GM19463 (cell line): ENCODE results near the gene NTHL1.

ENCODE experiments used
- ATAC-seq: cut with Tn5 transposase; IDR thresholded peaks from one replicate; pipeline ENCODE4 v1.9.1; 2021; ENCODE audit warnings: mild to moderate bottlenecking, moderate library complexity; ENCODE audit not compliant: unreplicated experiment

The NTHL1 gene

DNA sequence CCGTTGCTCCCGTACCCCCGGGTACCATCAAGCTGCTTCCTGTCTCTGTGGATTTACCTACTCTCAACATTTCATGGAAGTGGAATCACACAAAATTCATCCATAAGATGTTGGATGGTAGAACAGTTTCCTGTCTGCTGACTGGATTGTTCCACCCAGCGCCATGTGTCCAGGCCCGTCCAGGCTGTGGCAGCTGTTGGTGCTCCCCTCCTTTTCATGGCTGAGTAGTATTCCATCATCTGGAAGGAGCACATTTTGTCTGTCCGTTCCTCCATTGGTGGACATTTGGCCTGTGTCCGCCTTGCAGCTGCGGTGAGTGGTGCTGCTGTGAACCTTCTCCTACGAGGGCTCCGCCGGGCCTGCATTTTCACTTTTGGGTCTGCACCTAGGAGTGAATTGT is 18.5 kb upstream of the NTHL1 start:
- ATAC-seq, result no peak

- no peak for ATAC-seq
Observed at GRCh38 chr16:2064368-2064945, 16.8 kb upstream of the NTHL1 start.

GRCh38 chr16:2063861-2064260 is 16.2 kb upstream of the NTHL1 start:
- no peak for ATAC-seq

DNA sequence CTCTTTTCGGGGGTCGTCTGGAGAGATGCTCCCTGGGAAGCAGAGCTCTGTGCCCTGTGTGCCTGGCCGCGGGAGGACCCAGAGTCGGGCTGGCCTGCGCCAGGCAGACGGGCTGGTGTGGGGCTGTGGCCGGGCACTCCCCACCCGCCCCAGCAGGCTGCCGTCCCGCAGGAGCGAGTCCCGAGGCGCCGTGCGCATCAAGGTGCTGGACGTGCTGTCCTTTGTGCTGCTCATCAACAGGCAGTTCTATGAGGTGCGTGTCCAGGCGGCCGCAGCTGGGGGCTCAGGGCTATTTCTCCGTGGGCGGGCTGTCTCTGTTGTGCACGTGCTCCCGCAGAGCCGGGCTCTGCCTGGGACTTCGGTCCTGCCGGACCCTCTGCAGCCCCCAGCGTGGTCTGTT is 15.2 kb upstream of the NTHL1 start:
- ATAC-seq, result no peak

DNA sequence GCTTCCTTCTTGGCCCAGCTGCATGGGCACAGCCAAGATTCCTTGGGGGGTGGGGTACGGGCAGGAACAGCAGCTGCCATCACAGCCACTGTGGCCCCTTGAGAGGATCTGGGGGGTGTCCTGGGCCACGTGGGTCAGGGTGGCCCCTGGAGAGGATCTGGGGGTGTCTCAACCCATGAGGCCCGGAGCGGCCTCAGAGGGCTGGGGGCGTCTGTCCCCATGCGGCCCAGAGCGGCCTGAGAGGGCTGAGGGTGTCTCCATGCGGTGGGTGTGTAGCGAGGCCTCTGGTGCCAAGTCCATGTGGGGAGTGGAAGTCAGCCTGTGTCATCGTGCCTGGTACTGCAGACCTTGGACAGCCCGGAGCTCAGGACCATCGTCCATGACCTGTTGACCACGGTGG is 13.9 kb upstream of the NTHL1 start:
- ATAC-seq, result no peak

DNA sequence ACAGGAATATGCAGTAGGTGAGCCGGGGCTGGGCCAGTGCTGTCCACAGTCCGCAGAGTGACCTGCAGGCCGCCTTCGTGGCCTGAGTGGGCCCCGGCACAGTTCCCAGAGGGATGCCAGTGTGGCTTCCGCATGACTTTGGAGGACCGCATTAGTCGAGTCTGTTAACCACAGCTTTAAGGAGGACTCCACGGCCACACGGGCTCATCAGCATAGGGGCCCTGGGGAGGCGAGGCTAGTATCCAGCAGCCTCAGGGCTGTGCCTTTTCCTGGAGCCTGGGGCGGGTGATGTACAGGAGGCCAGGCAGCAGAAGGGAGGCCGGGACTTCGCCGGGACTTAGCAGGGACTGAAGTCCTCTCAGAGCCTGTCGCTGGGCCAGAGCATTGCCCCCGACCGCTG is 13.4 kb upstream of the NTHL1 start:
- ATAC-seq, result no peak

DNA sequence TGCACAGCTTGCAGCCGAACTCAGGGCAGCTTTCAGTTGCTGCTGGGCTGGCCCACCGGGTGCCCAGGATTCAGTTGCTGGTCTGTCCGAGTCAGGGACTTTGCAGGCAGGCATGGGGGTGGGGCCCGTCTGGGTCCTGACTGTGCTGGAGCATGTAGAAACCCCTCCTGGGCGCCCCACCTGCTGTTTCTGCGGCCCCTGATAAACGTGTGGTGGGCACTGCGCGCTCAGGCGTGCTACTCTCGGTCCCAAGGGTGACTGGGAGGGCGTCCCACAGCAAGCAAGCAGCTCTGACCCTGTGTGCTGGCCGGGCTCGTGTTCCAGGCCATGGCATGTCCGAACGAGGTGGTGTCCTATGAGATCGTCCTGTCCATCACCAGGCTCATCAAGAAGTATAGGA is 12.7 kb upstream of the NTHL1 start:
- no peak for ATAC-seq

DNA sequence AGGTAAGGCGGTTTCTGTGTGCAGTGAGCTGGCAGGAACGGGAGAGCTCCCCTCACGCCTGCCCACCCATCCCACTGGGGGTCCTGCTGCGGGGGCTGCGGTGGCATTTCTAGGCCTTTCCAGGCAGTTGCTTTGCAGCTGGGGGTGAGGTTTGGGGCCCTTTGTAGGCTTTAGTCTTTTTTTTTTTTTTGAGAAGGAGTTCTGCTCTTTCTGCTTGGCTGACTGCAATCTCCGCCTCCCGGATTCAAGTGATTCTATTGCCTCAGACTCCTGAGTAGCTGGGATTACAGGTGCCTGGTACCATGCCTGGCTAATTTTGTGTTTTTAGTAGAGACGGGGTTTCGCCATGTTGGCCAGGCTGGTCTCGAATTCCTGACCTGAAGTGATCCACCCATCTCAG is 11.2 kb upstream of the NTHL1 start:
- no peak for ATAC-seq

GRCh38 chr16:2058420-2058819 is 10.8 kb upstream of the NTHL1 start:
- ATAC-seq, result no peak

- no peak for ATAC-seq
Observed at GRCh38 chr16:2057438-2057837, 9.8 kb upstream of the NTHL1 start.

GRCh38 chr16:2056681-2057407 is 9.2 kb upstream of the NTHL1 start:
- ATAC-seq, result no peak

DNA sequence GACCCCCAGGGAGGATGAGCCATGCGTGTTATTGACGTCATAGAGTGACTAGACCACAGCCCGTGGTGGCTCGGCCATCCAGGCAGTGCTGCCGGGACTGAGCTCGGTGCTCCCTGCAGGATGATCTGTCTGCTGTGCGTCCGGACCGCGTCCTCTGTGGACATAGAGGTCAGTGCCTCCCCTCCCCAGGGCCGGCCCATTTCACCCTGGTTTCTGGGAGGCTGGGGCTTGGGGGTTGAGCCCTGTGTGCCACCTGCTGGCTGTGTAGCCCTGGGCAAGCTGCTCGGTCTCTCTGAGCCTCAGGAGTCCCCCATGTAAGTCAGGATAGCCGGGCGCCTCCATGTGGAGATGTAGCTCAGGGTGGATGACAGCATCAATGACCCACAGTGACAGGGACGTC is 8.4 kb upstream of the NTHL1 start:
- no peak for ATAC-seq

DNA sequence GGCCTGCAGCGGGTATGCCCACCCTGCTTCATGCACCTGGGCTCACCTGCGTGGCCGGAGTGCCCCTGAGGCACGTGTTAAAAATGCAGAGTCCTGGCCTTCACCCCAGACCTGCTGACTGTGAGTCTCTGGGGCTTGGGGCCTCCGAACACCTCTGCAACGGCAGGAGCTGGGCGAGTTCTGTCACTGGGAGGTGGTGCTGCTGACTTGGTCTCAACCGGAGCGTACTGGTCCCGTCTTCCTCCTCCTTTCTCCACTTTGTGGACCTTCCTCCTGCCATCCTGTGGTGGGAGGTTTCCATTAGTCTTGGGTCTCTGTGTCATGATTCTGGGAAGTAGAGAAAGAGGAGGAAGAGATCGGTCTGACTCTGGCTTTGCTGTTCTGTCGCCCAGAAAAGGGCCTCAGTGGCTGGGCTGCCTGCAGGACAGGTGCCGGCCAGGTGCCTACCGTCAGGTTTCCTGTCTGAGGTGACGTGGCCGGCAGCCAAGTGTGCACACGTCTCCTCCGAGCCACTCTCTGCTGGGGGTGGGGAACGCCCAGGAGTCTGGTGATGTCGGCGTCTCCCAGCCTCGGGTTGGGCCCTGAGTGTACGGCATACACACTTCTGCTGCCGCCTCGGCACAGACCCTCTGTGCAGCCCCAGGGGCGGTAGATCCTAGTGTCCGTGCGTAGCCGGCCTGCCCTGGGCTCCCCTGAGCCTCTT is 7.1 kb upstream of the NTHL1 start:
- no peak for ATAC-seq

- ATAC-seq, result no peak
Observed at GRCh38 chr16:2053897-2054296, 6.3 kb upstream of the NTHL1 start.

GRCh38 chr16:2053211-2053610 is 5.6 kb upstream of the NTHL1 start:
- ATAC-seq, result no peak

DNA sequence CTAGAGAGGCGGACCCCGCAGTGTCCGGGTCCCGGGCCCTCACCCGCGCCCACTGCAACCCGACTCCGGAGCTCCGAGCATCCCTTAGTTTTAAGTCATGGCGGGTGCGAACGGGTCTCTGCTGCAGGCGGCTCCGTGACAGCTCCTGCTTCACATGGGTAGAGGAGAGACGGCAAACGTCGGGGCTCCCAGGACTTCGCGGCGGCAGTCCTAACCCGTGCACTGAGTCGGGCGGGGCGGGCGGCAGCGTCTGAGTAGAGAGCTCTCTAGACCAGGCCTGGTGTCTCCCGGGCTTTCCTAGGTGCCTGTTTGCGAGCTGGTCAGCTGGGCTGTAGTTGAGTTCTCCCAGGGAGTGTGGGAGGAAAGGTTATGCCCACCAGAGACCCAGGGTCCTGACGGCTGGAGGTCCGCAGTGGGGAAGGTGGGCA is 496 bp upstream of the NTHL1 start:
- no peak for ATAC-seq

- no peak for ATAC-seq
Observed at GRCh38 chr16:2046893-2047329, 723 bp downstream of the NTHL1 start.

DNA sequence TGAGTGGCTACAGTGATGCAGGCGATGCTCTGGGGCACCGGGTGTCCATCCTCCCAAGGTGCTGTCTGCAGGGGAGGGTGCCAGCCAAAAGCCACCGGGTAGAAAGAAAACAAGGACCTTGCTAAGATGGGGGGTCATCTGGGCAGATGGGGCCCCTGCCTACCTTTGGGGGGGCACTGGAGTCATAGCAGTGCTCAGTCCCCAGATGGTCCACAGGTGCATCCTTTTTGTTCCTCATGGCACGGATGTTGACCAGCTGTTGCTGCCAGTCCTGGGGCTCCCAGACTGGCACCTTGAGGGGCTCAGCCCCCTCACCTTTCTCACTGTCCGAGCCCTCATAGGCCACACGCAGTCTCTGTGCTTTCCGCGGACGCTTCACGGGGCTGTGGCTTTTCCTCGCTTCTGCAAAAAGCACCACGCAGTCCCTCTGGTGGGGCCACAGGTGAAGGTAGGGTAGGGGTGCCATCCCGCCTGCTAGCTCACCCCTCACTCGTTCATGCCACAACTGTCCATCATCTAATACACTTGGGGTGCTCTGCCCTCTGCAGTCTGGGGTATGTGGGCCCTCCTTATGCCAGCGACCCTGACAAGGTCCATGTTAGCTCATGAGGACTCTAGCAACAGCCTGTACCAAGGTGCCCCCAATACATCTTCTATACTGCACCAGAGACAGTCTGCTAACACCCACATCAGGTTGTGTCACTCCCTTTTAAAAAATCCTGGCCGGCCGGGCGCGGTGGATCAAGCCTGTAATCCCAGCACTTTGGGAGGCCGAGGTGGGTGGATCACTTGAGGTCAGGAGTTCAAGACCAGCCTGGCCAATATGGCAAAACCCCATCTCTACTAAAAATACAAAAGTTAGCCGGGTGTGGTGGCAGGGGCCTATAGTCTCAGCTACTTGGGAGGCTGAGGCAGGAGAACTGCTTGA is 1.4 kb downstream of the NTHL1 start:
- ATAC-seq, result no peak

DNA sequence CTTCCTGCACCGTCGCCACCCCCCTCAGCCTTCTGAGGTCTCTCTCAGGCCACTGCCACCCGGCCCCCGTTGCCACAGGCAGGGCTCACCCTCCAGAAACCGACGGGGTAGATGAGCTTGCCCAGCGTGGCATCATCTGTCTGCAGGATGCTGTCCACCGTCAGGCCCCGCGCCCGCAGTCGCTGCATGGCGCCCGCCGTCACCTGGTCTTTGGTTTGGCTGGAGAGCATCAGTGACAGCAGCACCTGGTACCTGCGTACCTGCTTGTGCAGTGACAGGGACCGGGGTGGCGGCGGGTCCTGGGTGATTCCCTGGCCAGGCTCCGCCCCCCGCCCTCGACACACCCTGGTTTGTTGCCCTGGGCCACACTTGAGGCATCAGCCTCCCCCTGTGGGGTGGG is 3.1 kb downstream of the NTHL1 start:
- no peak for ATAC-seq

DNA sequence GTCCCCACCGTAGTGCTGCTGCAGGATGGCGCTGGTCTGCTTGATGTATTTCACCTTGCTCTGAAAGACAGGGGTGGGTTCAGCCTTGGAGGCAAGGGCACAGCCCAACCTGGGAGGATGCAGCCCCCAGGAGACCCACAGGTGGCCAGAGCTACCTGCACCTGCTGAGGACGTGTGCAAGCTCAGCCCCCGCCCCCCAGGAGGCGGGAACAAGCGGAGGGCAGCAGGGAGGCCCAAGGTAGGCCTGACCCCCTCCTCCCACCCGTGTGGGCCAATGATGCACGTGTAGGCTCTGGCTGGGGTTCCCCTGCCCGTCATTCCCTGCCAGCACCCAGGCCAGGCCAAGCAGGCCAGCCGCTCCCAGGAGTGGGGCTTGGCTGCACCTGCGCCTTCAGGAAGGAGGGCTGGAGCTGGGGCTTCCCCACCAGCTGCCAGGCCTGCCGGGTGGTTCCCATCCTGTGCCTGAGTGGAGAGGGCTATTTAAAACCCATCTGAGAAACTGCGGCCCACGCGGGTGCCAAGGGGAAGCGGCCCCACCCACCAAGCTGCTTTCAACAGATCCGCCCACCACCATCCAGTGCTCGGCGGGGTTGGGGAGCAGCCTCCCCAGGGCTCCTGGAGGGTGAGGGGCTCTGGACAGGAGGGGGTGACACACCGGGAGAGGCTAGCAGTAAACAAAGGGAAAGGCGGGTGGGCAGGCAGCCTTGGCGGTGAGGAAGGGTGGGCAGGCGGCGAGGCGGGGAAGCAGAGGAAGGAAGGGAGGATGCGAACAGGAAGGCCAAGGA is 3.8 kb downstream of the NTHL1 start:
- no peak for ATAC-seq
